ENCODE data around the gene HOXC10. TPM values are rescaled to one million over a fixed set of nuclear protein-coding genes. Genes with fewer than 3 reads are reported as not detected.
A peak's percentile ranks its signal among the peaks of the same experiment; 100 is the strongest.

Gene HOXC10
- total and polyA plus RNA-seq, 2 experiments from 2014 or later, result not detected

DNA sequence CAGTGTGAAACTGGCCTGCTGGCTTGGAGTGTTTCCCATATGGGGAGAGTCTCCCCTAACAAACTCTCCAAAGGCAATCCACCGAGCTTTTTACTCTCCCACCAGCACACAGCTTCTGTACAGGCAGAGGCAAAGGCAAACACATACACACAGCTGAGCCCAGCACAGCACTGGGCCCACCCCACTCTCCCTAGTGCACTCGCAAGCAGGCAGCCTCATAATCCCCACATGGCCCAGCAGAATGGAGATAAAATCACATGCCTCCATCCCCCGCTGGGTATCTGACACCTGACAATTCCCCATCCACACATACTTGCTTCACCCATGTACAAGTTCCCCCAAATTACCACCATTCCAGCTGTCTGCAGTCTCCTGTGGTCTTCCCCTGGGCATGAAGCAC is 26.8 kb upstream of the HOXC10 start (continued):
- TF ChIP-seq, protein P1, sequence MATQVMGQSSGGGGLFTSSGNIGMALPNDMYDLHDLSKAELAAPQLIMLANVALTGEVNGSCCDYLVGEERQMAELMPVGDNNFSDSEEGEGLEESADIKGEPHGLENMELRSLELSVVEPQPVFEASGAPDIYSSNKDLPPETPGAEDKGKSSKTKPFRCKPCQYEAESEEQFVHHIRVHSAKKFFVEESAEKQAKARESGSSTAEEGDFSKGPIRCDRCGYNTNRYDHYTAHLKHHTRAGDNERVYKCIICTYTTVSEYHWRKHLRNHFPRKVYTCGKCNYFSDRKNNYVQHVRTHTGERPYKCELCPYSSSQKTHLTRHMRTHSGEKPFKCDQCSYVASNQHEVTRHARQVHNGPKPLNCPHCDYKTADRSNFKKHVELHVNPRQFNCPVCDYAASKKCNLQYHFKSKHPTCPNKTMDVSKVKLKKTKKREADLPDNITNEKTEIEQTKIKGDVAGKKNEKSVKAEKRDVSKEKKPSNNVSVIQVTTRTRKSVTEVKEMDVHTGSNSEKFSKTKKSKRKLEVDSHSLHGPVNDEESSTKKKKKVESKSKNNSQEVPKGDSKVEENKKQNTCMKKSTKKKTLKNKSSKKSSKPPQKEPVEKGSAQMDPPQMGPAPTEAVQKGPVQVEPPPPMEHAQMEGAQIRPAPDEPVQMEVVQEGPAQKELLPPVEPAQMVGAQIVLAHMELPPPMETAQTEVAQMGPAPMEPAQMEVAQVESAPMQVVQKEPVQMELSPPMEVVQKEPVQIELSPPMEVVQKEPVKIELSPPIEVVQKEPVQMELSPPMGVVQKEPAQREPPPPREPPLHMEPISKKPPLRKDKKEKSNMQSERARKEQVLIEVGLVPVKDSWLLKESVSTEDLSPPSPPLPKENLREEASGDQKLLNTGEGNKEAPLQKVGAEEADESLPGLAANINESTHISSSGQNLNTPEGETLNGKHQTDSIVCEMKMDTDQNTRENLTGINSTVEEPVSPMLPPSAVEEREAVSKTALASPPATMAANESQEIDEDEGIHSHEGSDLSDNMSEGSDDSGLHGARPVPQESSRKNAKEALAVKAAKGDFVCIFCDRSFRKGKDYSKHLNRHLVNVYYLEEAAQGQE (IDR thresholded peaks at IDR 0.05; ENCODE audit: unreplicated experiment), result no peak
- TF ChIP-seq JUNB (IDR thresholded peaks at IDR 0.05; ENCODE audit: unreplicated experiment) (no peak), STAT1 (IDR thresholded peaks at IDR 0.05; ENCODE audit: unreplicated experiment) (no peak)
- TF ChIP-seq, protein P2, sequence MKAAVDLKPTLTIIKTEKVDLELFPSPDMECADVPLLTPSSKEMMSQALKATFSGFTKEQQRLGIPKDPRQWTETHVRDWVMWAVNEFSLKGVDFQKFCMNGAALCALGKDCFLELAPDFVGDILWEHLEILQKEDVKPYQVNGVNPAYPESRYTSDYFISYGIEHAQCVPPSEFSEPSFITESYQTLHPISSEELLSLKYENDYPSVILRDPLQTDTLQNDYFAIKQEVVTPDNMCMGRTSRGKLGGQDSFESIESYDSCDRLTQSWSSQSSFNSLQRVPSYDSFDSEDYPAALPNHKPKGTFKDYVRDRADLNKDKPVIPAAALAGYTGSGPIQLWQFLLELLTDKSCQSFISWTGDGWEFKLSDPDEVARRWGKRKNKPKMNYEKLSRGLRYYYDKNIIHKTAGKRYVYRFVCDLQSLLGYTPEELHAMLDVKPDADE (IDR thresholded peaks at IDR 0.05), result no peak

GRCh38 chr12:53959314-53959713 is 25.6 kb upstream of the HOXC10 start:
- H3K36me3 Mint-ChIP-seq (ENCODE audit: low read depth), result no peaks in the 10 kb centered on the region; the same call in 2 of the 3 replicates

More at GRCh38 chr12:53959314-53959713, 25.6 kb upstream of the HOXC10 start:
- H3F3A ChIP-seq (replicated peaks; ENCODE audit: low read depth), result peaks cover 43% of the 10 kb centered on the region
- no peak for ATAC-seq
- H2AFZ ChIP-seq, result no peak overlapping the region
- no peaks in the 10 kb centered on the region for H3K79me2 ChIP-seq (replicated peaks; ENCODE audit: insufficient read depth)
- H3K4me3 Mint-ChIP-seq, result no peak overlapping the region
- H3K4me2 ChIP-seq, result no peak overlapping the region
- peaks cover 98% of the 10 kb centered on the region for H3K27me3 Mint-ChIP-seq (ENCODE audit: insufficient read depth, low read depth, poor library complexity)
- no peak for DNase-seq (ENCODE audit: low spot score)
- peak; percentile 36 for TF ChIP-seq EZH2phosphoT487 (IDR thresholded peaks at IDR 0.05; ENCODE audit: unreplicated experiment)
- TF ChIP-seq, protein P2 (IDR thresholded peaks at IDR 0.05), result no peak
- TF ChIP-seq ZNF331 (CRISPR knock-in tag; IDR thresholded peaks at IDR 0.05; ENCODE audit: low read depth), result no peak
- H3K4me1 Mint-ChIP-seq, result peaks cover 20% of the 10 kb centered on the region
- peaks cover 3% of the 10 kb centered on the region for H3K9me3 Mint-ChIP-seq
- H3K27ac ChIP-seq (ENCODE audit: low read depth), result no peak overlapping the region
- no peak overlapping the region for H3K27ac Mint-ChIP-seq
- peaks cover 100% of the 10 kb centered on the region for H3K27me3 ChIP-seq (ENCODE audit: insufficient read depth)
- peaks cover 12% of the 10 kb centered on the region for H3K4me1 ChIP-seq (ENCODE audit: insufficient read depth)
- peaks cover 50% of the 10 kb centered on the region for H4K20me1 ChIP-seq (replicated peaks; ENCODE audit: insufficient read depth)
- H3K9me2 ChIP-seq (ENCODE audit: insufficient read depth), result no peaks in the 10 kb centered on the region
- no peaks in the 10 kb centered on the region; the same call in 1 of the 2 replicates for H3K36me3 ChIP-seq (ENCODE audit: insufficient read depth)
- H3K4me3 ChIP-seq, result no peak overlapping the region

All from GM23338 (cell line).